Measurements from ENCODE around the gene SLC15A1. TPM values are rescaled to one million over a fixed set of nuclear protein-coding genes. Genes with fewer than 3 reads are reported as not detected.

Gene SLC15A1
- total RNA-seq, 2 experiments from 2014 or later = not detected

DNA sequence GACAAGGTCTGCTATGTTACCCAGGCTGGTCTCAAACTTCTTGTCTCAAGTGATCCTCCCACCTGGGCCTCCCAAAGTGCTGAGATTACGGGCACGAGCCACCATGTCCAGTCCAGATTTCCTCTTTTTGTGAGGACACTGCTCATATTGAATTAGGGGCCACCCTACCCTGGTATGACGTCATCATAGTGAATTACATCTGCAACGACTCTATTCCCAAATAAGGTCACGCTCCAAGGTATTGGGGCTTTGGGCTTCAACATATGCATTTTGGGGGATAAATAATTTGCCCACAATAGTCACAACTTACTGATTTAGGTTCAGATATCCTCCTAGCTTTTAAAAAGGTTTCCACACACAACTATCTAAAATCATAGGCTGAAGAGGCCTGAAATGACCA lies 9.5 kb downstream of the SLC15A1 start:
- no peak for TF ChIP-seq EZH2phosphoT487 (IDR thresholded peaks at IDR 0.05; ENCODE audit: borderline replicate concordance, low read depth, low read length)
- TF ChIP-seq, protein P1, sequence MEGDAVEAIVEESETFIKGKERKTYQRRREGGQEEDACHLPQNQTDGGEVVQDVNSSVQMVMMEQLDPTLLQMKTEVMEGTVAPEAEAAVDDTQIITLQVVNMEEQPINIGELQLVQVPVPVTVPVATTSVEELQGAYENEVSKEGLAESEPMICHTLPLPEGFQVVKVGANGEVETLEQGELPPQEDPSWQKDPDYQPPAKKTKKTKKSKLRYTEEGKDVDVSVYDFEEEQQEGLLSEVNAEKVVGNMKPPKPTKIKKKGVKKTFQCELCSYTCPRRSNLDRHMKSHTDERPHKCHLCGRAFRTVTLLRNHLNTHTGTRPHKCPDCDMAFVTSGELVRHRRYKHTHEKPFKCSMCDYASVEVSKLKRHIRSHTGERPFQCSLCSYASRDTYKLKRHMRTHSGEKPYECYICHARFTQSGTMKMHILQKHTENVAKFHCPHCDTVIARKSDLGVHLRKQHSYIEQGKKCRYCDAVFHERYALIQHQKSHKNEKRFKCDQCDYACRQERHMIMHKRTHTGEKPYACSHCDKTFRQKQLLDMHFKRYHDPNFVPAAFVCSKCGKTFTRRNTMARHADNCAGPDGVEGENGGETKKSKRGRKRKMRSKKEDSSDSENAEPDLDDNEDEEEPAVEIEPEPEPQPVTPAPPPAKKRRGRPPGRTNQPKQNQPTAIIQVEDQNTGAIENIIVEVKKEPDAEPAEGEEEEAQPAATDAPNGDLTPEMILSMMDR (conservative IDR thresholded peaks at IDR 0.05; ENCODE audit: low read length) = no peak
- DNase-seq (ENCODE audit: low spot score) = no peak
- POLR2A ChIA-PET = no interaction called here
- Histone ChIP-seq H2AFZ (ENCODE audit: low read length) (no peak overlapping the region), H3K9me3 (ENCODE audit: low read length) (no peaks in the 10 kb centered on the region), H3K36me3 (ENCODE audit: insufficient read depth, low read length) (no peaks in the 10 kb centered on the region), H3K4me2 (ENCODE audit: low read length) (no peak overlapping the region), H3K79me2 (ENCODE audit: insufficient read depth, low read depth, low read length) (no peaks in the 10 kb centered on the region), H3K9me2 (ENCODE audit: insufficient read depth, low read length) (no peaks in the 10 kb centered on the region), H3K4me3 (ENCODE audit: low read depth, low read length, poor library complexity, severe bottlenecking) (no peak overlapping the region), H3K27ac (ENCODE audit: low read depth, low read length, poor library complexity, severe bottlenecking) (no peak overlapping the region), H4K20me1 (ENCODE audit: insufficient read depth, low read length) (no peaks in the 10 kb centered on the region), H3K4me1 (ENCODE audit: insufficient read depth, low read length, poor library complexity, severe bottlenecking) (no peaks in the 10 kb centered on the region)
- intact Hi-C loops (cut with micrococcal nuclease; ENCODE audit: unreplicated experiment) = no loop called here
- no TSS peak for BruUV-seq (replicated peaks)
- CTCF ChIA-PET (ENCODE audit: unreplicated experiment) = no interaction called here

- BruUV-seq (replicated peaks) = no TSS peak
- Histone ChIP-seq H3K36me3 (ENCODE audit: insufficient read depth, low read length) (no peaks in the 10 kb centered on the region), H4K20me1 (ENCODE audit: insufficient read depth, low read length) (no peaks in the 10 kb centered on the region), H2AFZ (ENCODE audit: low read length) (no peak overlapping the region), H3K4me3 (ENCODE audit: low read depth, low read length, poor library complexity, severe bottlenecking) (no peak overlapping the region), H3K27ac (ENCODE audit: low read depth, low read length, poor library complexity, severe bottlenecking) (no peak overlapping the region), H3K9me2 (ENCODE audit: insufficient read depth, low read length) (no peaks in the 10 kb centered on the region), H3K9me3 (ENCODE audit: low read length) (no peaks in the 10 kb centered on the region), H3K4me2 (ENCODE audit: low read length) (no peak overlapping the region), H3K4me1 (ENCODE audit: insufficient read depth, low read length, poor library complexity, severe bottlenecking) (no peaks in the 10 kb centered on the region), H3K79me2 (ENCODE audit: insufficient read depth, low read depth, low read length) (no peaks in the 10 kb centered on the region)
- ChIA-PET POLR2A (no interaction called here), CTCF (ENCODE audit: unreplicated experiment) (interaction anchor here (0.6 kb wide), 1 partner anchor 135 kb away, joined by 3 read pairs; no protein-coding TSS in a partner anchor)
- intact Hi-C loops (cut with micrococcal nuclease; ENCODE audit: unreplicated experiment) = no loop called here
- no peak for DNase-seq (ENCODE audit: low spot score)
- TF ChIP-seq, protein P1 (conservative IDR thresholded peaks at IDR 0.05; ENCODE audit: low read length) = no peak
- no peak for TF ChIP-seq EZH2phosphoT487 (IDR thresholded peaks at IDR 0.05; ENCODE audit: borderline replicate concordance, low read depth, low read length)
These were observed 10.6 kb downstream of the SLC15A1 start for GRCh38 chr13:98741741-98742435.

DNA sequence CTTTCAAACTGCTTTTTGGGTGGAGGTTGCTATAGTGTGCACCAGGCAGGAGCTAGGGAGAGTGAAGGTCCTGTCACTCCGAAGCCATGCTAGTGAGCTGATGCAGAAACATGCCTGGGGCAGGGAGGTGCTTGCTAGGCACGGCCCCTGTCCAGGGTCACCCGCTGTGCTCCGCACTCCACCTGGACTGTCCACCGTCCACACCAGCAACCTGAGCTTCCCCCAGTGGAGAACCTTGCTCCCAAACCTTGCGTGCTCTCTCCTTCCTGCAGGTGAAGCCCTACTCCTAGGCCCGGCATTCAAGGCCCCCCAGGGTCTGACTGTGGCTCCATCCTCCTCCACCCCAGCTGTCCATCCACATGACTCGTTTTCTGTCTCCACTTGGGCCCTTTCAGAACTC lies 12.3 kb downstream of the SLC15A1 start:
- ChIA-PET CTCF (ENCODE audit: unreplicated experiment) (no interaction called here), POLR2A (no interaction called here)
- no peak overlapping the region for H3K4me2 ChIP-seq (ENCODE audit: low read length)
- BruUV-seq (replicated peaks) = no TSS peak
- no peak overlapping the region for H3K27ac ChIP-seq (ENCODE audit: low read depth, low read length, poor library complexity, severe bottlenecking)
- no peak for DNase-seq (ENCODE audit: low spot score)
- H3K9me2 ChIP-seq (ENCODE audit: insufficient read depth, low read length) = no peaks in the 10 kb centered on the region
- intact Hi-C loops (cut with micrococcal nuclease; ENCODE audit: unreplicated experiment) = no loop called here
- H3K4me3 ChIP-seq (ENCODE audit: low read depth, low read length, poor library complexity, severe bottlenecking) = no peak overlapping the region
- no peaks in the 10 kb centered on the region for H3K9me3 ChIP-seq (ENCODE audit: low read length)
- TF ChIP-seq EZH2phosphoT487 (IDR thresholded peaks at IDR 0.05; ENCODE audit: borderline replicate concordance, low read depth, low read length) = no peak
- TF ChIP-seq, protein P1 (conservative IDR thresholded peaks at IDR 0.05; ENCODE audit: low read length) = no peak
- H3K36me3 ChIP-seq (ENCODE audit: insufficient read depth, low read length) = no peaks in the 10 kb centered on the region
- H3K4me1 ChIP-seq (ENCODE audit: insufficient read depth, low read length, poor library complexity, severe bottlenecking) = no peaks in the 10 kb centered on the region
- no peaks in the 10 kb centered on the region for H4K20me1 ChIP-seq (ENCODE audit: insufficient read depth, low read length)
- H2AFZ ChIP-seq (ENCODE audit: low read length) = no peak overlapping the region
- no peaks in the 10 kb centered on the region for H3K79me2 ChIP-seq (ENCODE audit: insufficient read depth, low read depth, low read length)

Data from OCI-LY7 (cell line).